ENCODE measurements around the gene CABP2. TPM values are rescaled to one million over a fixed set of nuclear protein-coding genes. Genes with fewer than 3 reads are reported as not detected.

Gene CABP2
- total RNA-seq, 4 donors from 2014 or later = not detected

DNA sequence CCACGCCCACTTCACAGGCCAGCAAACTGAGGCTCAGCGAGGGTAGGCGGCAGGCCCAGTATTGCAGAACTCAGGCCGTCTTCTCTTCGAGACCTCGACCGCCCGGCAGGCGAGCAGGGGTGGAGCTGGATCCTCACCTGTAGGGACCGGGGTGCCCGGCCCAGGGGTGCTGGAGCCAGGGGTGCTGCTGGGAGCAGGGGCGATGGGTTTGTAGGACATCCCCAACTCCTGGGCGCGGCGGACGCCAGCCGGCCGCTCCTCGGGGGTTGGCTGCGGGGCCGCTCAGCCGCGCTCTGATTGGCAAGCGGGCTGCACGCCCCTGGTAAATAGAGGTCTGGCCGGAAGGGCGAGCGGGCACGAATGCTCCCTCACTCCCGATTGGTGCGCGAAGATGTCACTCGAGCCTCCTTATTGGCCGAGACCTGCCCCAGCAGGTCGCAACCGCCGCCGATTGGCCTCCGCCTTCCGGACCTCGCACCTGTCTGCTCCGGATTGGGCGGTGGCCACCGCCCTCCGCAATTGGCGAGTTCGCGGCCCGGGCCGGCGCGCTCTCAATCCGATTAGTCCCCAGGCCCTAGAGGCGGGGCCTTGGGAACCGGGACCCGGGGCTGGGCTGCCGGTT is 15.3 kb downstream of the CABP2 start, which contains the start of gene CDK2AP2:
Gene CDK2AP2 (minus strand): TSS at position 299 of the 622 bp plus-strand sequence. CDS start 80 bp downstream, at position 219.
- 0 to 2% methylated on average over 6 to 25 of the region's 57 CpGs for WGBS, 2 donors
- Histone ChIP-seq H3K27ac (peak within 1 kb of the TSS; percentile 98 to 100 (median 99)), H3K9me3 (no peaks in the 10 kb centered on the region), H3K4me1 (peaks cover 0 to 54% (median 31%) of the 10 kb centered on the region in 4 donors), H3K27me3 (no peaks in the 10 kb centered on the region), H3K4me3 (peak within 1 kb of the TSS; percentile 79 to 91 (median 82)), H3K36me3 (no peaks in the 10 kb centered on the region)
- peak; percentile 98 to 99 for DNase-seq (ENCODE audit: low spot score in 2 of 2)
- TF ChIP-seq EP300 (IDR thresholded peaks at IDR 0.05) (peak; percentile 24 to 94), POLR2A (IDR thresholded peaks at IDR 0.05) (peak; percentile 94)
- TF ChIP-seq, protein P1, sequence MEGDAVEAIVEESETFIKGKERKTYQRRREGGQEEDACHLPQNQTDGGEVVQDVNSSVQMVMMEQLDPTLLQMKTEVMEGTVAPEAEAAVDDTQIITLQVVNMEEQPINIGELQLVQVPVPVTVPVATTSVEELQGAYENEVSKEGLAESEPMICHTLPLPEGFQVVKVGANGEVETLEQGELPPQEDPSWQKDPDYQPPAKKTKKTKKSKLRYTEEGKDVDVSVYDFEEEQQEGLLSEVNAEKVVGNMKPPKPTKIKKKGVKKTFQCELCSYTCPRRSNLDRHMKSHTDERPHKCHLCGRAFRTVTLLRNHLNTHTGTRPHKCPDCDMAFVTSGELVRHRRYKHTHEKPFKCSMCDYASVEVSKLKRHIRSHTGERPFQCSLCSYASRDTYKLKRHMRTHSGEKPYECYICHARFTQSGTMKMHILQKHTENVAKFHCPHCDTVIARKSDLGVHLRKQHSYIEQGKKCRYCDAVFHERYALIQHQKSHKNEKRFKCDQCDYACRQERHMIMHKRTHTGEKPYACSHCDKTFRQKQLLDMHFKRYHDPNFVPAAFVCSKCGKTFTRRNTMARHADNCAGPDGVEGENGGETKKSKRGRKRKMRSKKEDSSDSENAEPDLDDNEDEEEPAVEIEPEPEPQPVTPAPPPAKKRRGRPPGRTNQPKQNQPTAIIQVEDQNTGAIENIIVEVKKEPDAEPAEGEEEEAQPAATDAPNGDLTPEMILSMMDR (IDR thresholded peaks at IDR 0.05) = peak in 2 of 5 experiments; percentile 52 to 69

DNA sequence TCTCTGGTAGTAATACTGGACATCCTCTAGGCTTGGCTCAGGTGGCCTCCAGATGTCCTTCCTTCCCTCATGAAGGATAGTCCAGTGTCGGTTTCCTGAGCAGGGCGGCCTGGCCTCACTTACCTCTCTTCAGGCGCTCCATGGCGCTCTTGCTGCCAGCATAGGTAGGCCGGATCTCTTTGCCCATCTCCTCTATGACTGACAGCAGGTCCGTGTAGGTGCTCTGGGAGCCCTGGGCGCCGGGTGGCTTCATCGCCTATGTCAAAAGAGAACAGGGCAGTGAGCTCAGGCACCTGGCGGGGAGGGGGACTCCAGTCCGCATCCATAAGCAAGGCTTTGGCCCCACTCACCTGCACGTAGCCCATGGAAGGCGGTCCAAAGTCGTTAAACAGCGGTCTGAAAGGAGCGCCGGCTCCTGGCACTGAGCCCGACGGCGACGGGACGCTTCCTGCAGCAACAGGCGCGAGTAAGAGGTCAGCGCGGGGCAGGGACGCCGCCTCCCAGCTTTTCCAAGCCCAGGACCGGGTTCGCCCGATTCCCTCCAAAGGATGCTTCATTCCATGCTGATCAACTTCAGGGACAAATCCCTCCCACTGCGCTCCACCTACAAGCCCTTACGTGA is 15.9 kb downstream of the CABP2 start:
- Histone ChIP-seq H3K27ac (peak overlapping the region; percentile 98 to 100 (median 99)), H3K4me1 (peaks cover 0 to 56% (median 31%) of the 10 kb centered on the region in 4 donors), H3K27me3 (no peaks in the 10 kb centered on the region), H3K36me3 (peaks cover 0 to 5% (median 2%) of the 10 kb centered on the region in 3 donors), H3K4me3 (peak overlapping the region; percentile 79 to 91 (median 82)), H3K9me3 (no peaks in the 10 kb centered on the region)
- DNase-seq (ENCODE audit: low spot score in 2 of 2) = peak in 1 of 2 donors; percentile 45
- TF ChIP-seq, protein P1 (IDR thresholded peaks at IDR 0.05) = no peak
- TF ChIP-seq POLR2A (IDR thresholded peaks at IDR 0.05) (no peak), EP300 (IDR thresholded peaks at IDR 0.05) (no peak)
- 39 to 68% methylated on average over 10 to 27 of the region's 33 CpGs for WGBS, 2 donors

DNA sequence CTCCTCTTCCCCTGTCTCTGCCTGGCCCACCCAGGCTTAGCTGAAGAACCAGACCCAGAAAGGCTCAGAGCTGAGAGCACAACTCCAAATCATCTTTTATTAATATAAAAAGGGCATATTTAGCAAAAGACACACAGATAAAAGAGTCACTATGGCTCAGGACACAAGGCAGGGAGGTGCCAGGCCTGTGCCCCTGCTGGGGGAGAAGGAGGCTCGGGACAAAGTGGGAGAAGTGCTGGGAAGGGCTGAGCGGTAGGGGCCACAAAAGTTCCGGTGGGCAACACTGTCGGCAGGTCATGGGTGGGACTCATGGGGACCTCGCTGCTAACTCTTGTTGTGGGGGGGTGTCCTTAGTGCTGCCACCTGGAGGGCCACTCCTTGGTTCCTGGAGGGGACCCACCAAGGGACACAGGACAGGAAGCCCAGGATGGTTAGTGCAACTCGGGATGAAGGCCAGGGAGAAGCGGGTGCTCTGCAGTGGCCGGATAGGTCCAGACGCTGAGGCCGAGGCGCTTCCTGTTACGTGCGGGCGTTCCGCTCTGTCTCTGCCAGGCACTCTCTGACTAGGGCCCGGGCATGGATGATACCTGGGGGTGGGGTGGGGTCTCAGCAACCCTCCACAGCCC is 16.7 kb downstream of the CABP2 start:
- H3K4me3 ChIP-seq = peak overlapping the region in 2 of 4 donors; percentile 79 to 91
- no peak for TF ChIP-seq EP300 (IDR thresholded peaks at IDR 0.05)
- TF ChIP-seq, protein P1 (IDR thresholded peaks at IDR 0.05) = peak in 1 of 5 experiments; percentile 7
- 68 to 87% methylated on average over 16 of the region's 16 CpGs for WGBS, 2 donors
- no peaks in the 10 kb centered on the region for H3K27me3 ChIP-seq
- H3K27ac ChIP-seq = peak overlapping the region; percentile 98 to 100 (median 99)
- H3K36me3 ChIP-seq = peaks cover 0 to 13% (median 10%) of the 10 kb centered on the region in 3 donors
- H3K4me1 ChIP-seq = peaks cover 0 to 56% (median 31%) of the 10 kb centered on the region in 4 donors
- H3K9me3 ChIP-seq = no peaks in the 10 kb centered on the region
- DNase-seq (ENCODE audit: low spot score in 2 of 2) = no peak

DNA sequence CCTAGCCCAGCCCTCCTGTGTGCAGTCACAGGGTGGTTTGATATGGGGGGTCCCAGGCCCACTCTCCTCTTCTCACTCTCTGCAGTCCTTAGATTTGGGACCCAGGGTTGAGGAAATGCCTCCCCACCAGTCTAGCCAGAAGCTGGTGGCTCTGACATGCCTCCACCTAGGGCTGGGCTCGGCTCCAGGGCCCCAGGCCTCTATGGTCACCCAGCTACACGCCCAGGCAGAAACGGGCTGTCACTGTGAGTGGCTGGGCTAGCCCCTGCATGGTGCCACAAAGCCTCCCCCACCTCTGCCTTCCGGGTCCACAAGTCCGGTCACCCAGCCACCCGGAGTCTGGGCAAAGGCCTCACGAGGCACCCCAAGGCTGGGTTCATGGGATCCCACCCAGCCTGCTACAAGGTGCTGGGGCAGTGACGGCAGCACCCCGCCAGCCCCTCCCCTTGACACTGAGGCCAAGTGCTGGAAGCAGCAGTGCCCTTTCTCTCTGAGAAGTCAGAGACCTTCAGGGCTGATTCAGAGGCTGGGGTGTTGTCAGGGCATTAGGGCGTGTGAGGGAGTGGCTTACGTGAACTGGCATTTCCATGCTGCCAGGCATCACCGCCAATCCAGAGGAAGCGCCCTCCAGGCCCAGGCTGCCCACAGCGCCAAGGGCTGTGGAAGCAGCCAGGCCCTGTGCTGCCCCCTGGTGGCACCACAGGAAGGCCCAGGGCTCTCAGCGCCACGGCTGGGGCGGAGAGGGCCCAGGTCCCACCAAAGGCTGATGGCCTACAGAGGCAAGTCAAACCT is 17.4 kb downstream of the CABP2 start:
- H3K4me1 ChIP-seq = peaks cover 0 to 56% (median 31%) of the 10 kb centered on the region in 4 donors
- WGBS, 2 donors = 4 to 8% methylated on average over 10 to 12 of the region's 17 CpGs
- peak; percentile 73 to 78 for DNase-seq (ENCODE audit: low spot score in 2 of 2)
- H3K9me3 ChIP-seq = no peaks in the 10 kb centered on the region
- peak overlapping the region; percentile 93 to 99 (median 98) for H3K27ac ChIP-seq
- peak overlapping the region; percentile 38 to 69 (median 58) for H3K4me3 ChIP-seq
- H3K36me3 ChIP-seq = peaks cover 0 to 19% (median 11%) of the 10 kb centered on the region in 3 donors
- TF ChIP-seq, protein P1 (IDR thresholded peaks at IDR 0.05) = peak; percentile 93 to 99 (median 98)
- TF ChIP-seq POLR2A (IDR thresholded peaks at IDR 0.05) (peak; percentile 7 to 74), EP300 (IDR thresholded peaks at IDR 0.05) (peak; percentile 77 to 92)
- no peaks in the 10 kb centered on the region for H3K27me3 ChIP-seq

Measured in tibial nerve (tissue), 4 donors.